NCI-H69 (cell line): ENCODE results near the gene ADTRP.

Experiments used
- DNase-seq: peaks from one replicate; lab custom pipeline; 2025; lab: John Stamatoyannopoulos, UW

Gene ADTRP

GRCh38 chr6:11755725-11756124, 22.9 kb downstream of the ADTRP start:
- no peak for DNase-seq

GRCh38 chr6:11754625-11755271, 23.9 kb downstream of the ADTRP start:
- DNase-seq = no peak

- DNase-seq = no peak
These were observed 24.8 kb downstream of the ADTRP start for GRCh38 chr6:11753798-11754197.

GRCh38 chr6:11752360-11752759, 26.2 kb downstream of the ADTRP start:
- no peak for DNase-seq

GRCh38 chr6:11750682-11751081, 27.9 kb downstream of the ADTRP start:
- DNase-seq = no peak

- no peak for DNase-seq
These were observed 29.9 kb downstream of the ADTRP start for GRCh38 chr6:11748591-11749210.

GRCh38 chr6:11747021-11747420, 31.6 kb downstream of the ADTRP start:
- DNase-seq = no peak

GRCh38 chr6:11744753-11745152, 33.9 kb downstream of the ADTRP start:
- no peak for DNase-seq

GRCh38 chr6:11744101-11744500, 34.5 kb downstream of the ADTRP start:
- DNase-seq = no peak

- DNase-seq = no peak
These were observed 37.7 kb downstream of the ADTRP start for GRCh38 chr6:11740875-11741274.

- DNase-seq = no peak
These were observed 39.8 kb downstream of the ADTRP start for GRCh38 chr6:11738661-11739375.

GRCh38 chr6:11738234-11738633, 40.4 kb downstream of the ADTRP start:
- no peak for DNase-seq

GRCh38 chr6:11736601-11737000, 42.0 kb downstream of the ADTRP start:
- DNase-seq = no peak

GRCh38 chr6:11734861-11735613, 43.6 kb downstream of the ADTRP start:
- no peak for DNase-seq

- DNase-seq = no peak
These were observed 46.5 kb downstream of the ADTRP start for GRCh38 chr6:11732036-11732631.

- DNase-seq = no peak
These were observed 47.2 kb downstream of the ADTRP start for GRCh38 chr6:11731423-11731822.

GRCh38 chr6:11730641-11731040, 48.0 kb downstream of the ADTRP start:
- DNase-seq = no peak

GRCh38 chr6:11729076-11729475, 49.5 kb downstream of the ADTRP start:
- no peak for DNase-seq

- no peak for DNase-seq
These were observed 50.3 kb downstream of the ADTRP start for GRCh38 chr6:11727998-11728961.

GRCh38 chr6:11727346-11727997, 51.1 kb downstream of the ADTRP start:
- no peak for DNase-seq

- no peak for DNase-seq
These were observed 54.3 kb downstream of the ADTRP start for GRCh38 chr6:11724286-11724685.
